Thoracic aorta (tissue), 2 donors: ENCODE measurements around the gene BACH2. TPM values are rescaled to one million over a fixed set of nuclear protein-coding genes. Genes with fewer than 3 reads are reported as not detected.

Source experiments
- ATAC-seq: fragments of 150-250 bp; one replicate; pipeline ENCODE4 v1.8.0; 2017; ENCODE audit warnings: low read depth; ENCODE audit not compliant: insufficient number of reproducible peaks, low FRiP score
- DNase-seq: peaks from one replicate; pipeline ENCODE4 v3.0.0-alpha.2; 2020; ENCODE audit warnings: low spot score
- H3K27ac ChIP-seq, 2 donors: fragments of 200-600 bp; sonication (generic); 1 replicate in 1 of 2; 2 replicates in 1 of 2; pipeline ENCODE4 v1.5.1; 2016; ENCODE audit warnings: mild to moderate bottlenecking in 2 of 2, moderate library complexity in 2 of 2
- H3K27me3 ChIP-seq: fragments of 200-600 bp; sonication (generic); replicated peaks from 2 replicates; pipeline ENCODE4 v1.6.0; 2016; ENCODE audit warnings: mild to moderate bottlenecking; ENCODE audit not compliant: insufficient read depth
- H3K36me3 ChIP-seq: fragments of 200-600 bp; sonication (generic); one replicate; pipeline ENCODE4 v1.5.1; 2016
- H3K4me1 ChIP-seq, 2 donors: fragments of 200-600 bp; sonication (generic); 1 replicate in 1 of 2; 2 replicates in 1 of 2; pipeline versions ENCODE4 v1.5.1 to v1.6.0; 2016; ENCODE audit warnings: low read depth in 2 of 2, mild to moderate bottlenecking in 1 of 2; ENCODE audit not compliant: control insufficient read depth in 1 of 2
- H3K4me3 ChIP-seq: fragments of 200-600 bp; sonication (generic); 2 replicates; pipeline ENCODE4 v1.5.1; 2016; ENCODE audit warnings: mild to moderate bottlenecking
- H3K9me3 ChIP-seq: fragments of 200-600 bp; sonication (generic); 2 replicates; pipeline ENCODE4 v1.5.1; 2016
- CTCF ChIP-seq: fragments of 200-600 bp; sonication (generic); IDR thresholded peaks from one replicate; pipeline ENCODE4 v1.5.1; 2019; ENCODE audit warnings: antibody characterized with exemption
- total RNA-seq, 2 donors: library from RNA; depleted of rRNA; stranded (reverse); fragments of >200 nt; gene quantifications; one replicate each; pipeline versions ENCODE4 v1.1.0 to v1.2.3, GENCODE V29; 2016

The BACH2 gene
- total RNA-seq, 2 donors from 2014 or later: 6.1 to 17.8 TPM

- peak overlapping the region; percentile 61 to 76 for H3K27ac ChIP-seq
- no peaks in the 10 kb centered on the region for H3K9me3 ChIP-seq
- no peaks in the 10 kb centered on the region for H3K36me3 ChIP-seq
- H3K4me3 ChIP-seq: peak overlapping the region; percentile 51
- DNase-seq: no peak
- ATAC-seq: no peak
- peaks cover 5 to 34% of the 10 kb centered on the region in 2 donors for H3K4me1 ChIP-seq
- no peak for TF ChIP-seq CTCF
- no peaks in the 10 kb centered on the region for H3K27me3 ChIP-seq
Observed at GRCh38 chr6:90177544-90178383, 118.9 kb downstream of the BACH2 start.

- Histone ChIP-seq H3K9me3 (no peaks in the 10 kb centered on the region), H3K4me3 (no peak overlapping the region), H3K36me3 (no peaks in the 10 kb centered on the region), H3K27ac (peak overlapping the region; percentile 28 to 59), H3K27me3 (no peaks in the 10 kb centered on the region), H3K4me1 (peaks cover 11 to 42% of the 10 kb centered on the region in 2 donors)
- TF ChIP-seq CTCF: no peak
- no peak for DNase-seq
- ATAC-seq: peak; percentile 22
Observed at GRCh38 chr6:90175627-90176538, 120.8 kb downstream of the BACH2 start.

GRCh38 chr6:90173262-90173925 lies 123.2 kb downstream of the BACH2 start:
- H3K9me3 ChIP-seq: no peaks in the 10 kb centered on the region
- TF ChIP-seq CTCF: no peak
- DNase-seq: no peak
- no peaks in the 10 kb centered on the region for H3K27me3 ChIP-seq
- peaks cover 14 to 53% of the 10 kb centered on the region in 2 donors for H3K4me1 ChIP-seq
- H3K4me3 ChIP-seq: no peak overlapping the region
- H3K27ac ChIP-seq: no peak overlapping the region
- H3K36me3 ChIP-seq: no peaks in the 10 kb centered on the region
- no peak for ATAC-seq

- Histone ChIP-seq H3K4me1 (peaks cover 14 to 43% of the 10 kb centered on the region in 2 donors), H3K27ac (peak overlapping the region in 1 of 2 donors; percentile 53), H3K27me3 (no peaks in the 10 kb centered on the region), H3K4me3 (no peak overlapping the region), H3K36me3 (no peaks in the 10 kb centered on the region), H3K9me3 (no peaks in the 10 kb centered on the region)
- no peak for ATAC-seq
- no peak for TF ChIP-seq CTCF
- no peak for DNase-seq
Observed at GRCh38 chr6:90170601-90171000, 126.0 kb downstream of the BACH2 start.
